HG03108 (cell line): ENCODE data around the gene EFHD1.

Source experiments
- ATAC-seq: cut with Tn5 transposase; IDR thresholded peaks from one replicate; pipeline ENCODE4 v1.9.1; 2021; ENCODE audit warnings: moderate library complexity; ENCODE audit not compliant: unreplicated experiment

The EFHD1 gene, protein sequence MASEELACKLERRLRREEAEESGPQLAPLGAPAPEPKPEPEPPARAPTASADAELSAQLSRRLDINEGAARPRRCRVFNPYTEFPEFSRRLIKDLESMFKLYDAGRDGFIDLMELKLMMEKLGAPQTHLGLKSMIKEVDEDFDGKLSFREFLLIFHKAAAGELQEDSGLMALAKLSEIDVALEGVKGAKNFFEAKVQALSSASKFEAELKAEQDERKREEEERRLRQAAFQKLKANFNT

DNA sequence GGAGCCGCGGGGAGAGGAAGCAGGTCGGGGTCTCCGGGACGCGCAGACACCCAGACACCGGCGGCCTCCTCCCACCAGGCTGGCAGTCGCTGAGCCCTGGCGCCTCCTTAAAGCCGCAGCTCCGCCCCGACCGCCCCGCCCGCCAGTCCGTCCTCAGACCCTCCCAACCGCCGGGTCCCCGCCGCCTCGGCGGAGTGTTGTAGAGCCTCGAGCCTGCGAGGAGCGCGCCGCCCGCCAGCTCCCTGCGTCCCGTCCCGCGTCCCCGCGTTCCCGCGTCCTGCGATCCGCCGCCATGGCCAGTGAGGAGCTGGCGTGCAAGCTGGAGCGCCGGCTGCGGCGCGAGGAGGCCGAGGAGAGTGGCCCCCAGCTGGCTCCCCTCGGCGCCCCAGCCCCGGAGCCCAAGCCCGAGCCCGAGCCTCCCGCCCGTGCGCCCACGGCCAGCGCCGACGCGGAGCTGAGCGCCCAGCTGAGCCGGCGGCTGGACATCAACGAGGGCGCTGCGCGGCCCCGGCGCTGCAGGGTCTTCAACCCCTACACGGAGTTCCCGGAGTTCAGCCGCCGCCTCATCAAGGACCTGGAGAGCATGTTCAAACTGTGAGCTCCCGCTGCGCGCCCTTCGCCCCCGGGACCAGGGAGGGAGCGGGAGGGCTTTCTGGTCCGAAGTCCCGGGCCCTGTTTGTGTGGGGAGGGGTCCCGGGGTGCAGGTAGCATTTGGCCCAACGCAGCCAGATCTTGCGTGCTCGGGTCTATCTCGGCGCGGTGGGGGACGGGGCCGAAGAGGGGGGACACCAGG lies at the start of gene EFHD1:
Gene EFHD1, plus strand, starts transcription at position 192 of the 793 bp plus-strand sequence. Its CDS starts 101 bp downstream, at position 293.
- no peak for ATAC-seq

DNA sequence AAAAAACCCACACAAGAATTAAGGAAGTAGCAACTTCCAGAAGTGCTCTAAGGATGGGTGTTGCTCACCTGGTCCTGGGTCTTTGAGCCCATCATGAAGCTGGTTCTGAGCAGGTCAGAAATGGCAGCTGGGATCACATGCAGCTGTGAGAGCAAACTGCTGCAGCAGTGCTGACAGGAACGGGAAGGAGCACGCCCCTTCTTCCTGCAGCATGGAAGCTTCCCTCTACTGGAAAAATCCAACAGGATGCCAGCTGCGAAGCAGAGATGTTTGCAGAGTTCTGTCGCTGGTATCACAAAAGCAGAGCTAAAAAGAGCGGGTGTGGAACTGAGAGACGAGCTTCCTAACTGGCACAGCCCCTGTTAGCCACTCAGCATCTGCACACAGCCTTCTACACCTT lies 49.2 kb upstream of the EFHD1 start:
- no peak for ATAC-seq

DNA sequence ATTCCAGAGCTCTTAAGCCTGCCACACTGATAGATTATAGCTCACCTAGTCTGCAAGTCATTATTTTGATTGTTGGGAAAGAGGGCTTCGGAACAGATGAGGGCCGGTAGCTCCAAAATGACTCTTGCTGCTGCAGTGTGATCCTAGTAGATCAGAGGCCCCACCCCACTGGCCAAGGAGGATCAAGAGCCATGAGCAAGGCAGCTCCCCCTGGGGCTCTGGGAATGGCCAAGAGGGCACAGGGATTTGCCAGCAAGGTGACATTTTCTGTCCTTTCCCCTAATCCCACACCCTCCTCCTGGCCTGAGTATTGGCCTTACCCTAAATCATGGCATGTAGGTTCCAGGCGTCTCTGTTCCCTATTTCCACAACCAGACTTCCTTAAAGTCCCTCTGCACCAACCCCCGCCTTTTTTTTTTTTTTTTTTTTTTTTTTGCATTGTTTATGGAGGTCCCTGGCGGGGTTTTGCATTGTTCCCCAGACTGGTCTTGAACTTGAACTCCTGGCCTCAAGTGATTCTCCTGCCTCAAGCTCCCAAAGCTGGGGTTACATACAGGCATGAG lies 46.4 kb upstream of the EFHD1 start:
- ATAC-seq, result no peak

DNA sequence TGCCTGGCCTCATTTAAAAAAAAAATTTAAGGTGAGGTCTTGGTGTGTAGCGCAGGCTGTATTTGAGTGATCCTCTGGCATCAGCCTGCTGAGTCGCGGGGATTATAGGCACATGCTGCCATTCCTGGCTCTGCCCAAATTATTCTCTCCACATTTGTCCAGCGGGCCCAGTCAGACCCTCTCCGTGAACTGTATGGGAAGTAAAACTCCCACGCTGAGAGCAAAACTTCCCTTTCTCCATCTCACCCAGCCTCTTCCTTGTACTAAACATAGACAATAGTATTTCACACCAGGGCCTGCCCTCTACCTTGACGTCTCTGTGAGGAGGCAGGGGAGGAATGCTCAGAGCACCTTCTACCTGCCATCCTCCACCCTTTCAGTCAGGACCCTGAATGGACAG lies 45.9 kb upstream of the EFHD1 start:
- no peak for ATAC-seq

DNA sequence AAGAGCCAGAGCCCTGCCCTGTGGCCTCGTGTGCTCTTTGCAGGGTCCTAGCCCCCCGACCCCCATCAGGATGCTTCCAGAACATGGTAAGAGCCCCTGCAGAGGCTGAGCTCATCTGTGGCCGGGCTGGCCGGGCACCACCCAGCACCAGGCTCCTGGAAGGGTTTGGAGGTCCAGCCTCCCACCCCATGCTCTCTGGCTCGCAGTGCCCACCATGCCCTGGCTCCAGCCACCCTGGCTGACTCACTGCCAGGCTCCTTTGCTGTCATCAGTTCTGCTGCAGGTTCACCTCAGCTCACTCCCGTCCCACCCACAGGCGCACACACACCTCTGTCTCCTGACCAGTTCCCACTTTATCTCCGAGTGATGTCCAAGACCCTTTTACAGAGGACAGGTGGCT lies 45.4 kb upstream of the EFHD1 start:
- no peak for ATAC-seq

DNA sequence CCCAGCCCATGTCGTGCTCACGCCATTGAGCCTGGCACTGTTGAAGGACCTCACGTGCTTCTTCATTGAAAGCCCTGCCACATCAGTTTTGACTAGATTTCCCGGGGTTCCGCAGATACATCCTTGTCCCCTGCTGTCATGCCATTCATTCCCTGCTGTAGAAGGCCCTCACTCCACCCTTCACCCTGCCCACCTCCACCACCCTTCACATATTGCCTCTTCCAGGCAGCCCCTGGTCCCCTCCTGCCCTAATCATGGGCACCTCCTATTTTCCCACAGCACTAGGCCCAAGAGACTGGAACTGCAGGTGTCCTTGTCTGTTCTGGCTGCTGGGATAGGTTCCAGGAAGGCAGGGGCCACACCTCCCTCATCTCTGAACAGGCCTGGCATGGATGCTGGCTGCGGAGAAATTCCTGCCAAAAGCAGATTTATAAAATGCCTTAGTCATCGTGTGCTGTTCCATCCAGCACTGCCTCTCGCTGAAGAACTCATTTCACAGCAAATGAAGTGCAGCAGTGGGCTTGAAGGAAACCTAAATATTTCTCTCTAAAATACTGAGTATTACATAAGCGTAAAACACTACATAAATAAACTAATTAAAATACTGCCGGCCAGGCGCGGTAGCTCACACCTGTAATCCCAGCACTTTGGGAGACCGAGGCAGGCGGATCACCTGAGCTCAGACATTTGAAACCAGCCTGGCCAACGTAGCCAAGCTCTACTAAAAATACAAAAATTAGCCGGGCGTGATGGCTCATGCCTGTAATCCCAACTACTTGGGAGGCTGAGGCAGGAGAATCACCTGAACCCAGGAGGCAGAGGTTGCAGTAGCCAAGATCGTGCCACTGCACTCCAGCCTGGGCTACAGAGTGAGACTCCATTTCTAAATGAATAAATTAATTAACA lies 44.5 kb upstream of the EFHD1 start:
- no peak for ATAC-seq

DNA sequence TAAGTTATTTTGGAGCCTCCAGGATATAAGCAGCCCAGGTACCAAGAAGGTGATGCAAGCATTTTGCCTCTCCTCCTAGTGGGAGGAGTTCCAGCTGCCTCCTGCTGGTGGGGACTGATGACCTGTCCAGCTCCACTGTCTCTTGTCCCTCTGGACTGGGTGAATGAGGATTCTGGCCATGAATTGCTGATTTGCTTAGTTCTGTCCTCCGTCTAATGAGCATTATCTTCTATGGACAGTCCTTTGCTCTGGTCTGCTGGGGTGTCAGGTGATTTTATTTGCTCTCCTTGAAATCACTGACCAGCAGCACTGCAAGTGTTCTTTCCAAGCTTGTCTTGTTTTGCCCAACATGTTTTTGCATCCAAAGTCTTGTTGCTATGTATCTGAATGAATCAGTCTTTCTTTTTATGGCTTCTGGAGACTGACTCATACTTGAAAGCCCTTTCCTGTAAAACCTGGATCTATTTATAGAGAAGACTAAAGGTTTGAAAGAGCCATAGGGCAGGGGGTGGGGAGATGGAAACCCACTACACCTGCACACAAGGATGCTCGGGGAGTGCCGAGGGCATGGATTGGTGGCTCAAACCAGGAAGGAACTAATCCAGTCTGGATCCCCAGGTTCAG lies 40.5 kb upstream of the EFHD1 start:
- ATAC-seq, result no peak

DNA sequence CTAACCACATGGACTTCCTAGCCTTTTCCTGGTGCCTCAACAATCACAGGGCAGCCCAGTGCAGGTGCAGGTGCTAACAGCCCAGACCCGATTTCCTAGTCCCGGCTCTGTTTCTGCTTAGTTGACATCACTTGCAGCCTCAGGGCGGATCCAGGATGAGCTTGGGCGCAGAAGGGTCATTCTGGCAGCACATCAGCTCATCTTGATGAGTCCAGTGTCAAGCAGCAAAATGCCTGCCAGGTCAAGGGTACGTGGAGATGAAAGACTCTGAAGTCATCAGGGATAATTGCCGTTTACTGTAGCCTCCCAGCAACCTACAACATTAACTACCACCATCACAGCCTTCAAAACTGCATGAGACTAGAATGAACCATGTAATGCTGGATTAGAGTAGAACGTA lies 39.4 kb upstream of the EFHD1 start:
- ATAC-seq, result no peak

DNA sequence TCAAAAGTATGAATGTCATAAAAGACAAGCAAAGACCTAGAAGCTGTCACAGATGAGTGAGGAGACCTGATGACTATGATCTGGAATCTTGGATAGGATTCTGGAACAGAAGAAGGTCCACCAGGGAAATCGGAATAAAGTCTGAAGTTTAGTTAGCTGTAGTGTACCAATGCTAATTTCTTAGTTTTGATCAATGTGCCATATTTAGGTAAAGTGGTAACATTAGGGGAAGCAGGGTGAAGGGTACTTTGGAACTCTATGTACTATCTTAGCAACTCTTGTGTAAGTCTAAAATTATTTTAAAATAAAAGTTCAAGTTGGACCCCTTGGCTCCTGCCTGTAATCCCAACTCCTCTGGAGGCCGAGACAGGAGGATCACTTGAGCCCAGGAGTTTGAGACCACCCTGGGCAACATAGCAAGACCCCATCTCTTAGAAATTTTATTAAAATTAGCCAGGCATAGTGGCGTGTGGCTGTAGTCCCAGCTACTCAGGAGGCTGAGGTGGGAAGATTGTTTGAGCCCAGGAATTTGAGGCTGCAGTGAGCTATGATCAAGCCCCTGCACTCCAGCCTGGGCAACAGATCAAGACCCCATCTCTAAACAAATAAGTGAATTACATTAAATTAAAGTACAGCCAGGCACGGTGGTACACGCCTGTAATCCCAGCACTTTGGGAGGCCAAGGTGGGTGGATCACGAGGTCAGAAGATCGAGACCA lies 35.9 kb upstream of the EFHD1 start:
- no peak for ATAC-seq

DNA sequence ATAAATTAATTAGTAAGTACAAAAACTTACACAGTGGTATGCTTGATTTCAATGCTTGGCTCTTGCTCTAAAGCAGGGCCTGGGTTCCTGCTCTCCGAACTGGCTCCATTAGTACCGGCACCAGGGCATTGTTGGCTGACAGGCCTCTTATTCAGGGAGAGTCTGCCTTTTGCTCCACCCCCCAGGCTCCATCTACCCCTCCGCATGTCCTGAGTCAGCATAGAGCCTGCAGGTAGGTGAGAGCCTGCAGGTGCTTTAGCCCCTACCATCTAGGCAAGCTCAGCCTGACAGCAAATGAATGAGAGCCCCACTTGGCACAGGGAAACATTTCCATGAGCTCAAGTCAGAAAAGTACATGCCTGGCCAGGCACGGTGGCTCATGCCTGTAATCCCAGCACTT lies 35.1 kb upstream of the EFHD1 start:
- no peak for ATAC-seq

DNA sequence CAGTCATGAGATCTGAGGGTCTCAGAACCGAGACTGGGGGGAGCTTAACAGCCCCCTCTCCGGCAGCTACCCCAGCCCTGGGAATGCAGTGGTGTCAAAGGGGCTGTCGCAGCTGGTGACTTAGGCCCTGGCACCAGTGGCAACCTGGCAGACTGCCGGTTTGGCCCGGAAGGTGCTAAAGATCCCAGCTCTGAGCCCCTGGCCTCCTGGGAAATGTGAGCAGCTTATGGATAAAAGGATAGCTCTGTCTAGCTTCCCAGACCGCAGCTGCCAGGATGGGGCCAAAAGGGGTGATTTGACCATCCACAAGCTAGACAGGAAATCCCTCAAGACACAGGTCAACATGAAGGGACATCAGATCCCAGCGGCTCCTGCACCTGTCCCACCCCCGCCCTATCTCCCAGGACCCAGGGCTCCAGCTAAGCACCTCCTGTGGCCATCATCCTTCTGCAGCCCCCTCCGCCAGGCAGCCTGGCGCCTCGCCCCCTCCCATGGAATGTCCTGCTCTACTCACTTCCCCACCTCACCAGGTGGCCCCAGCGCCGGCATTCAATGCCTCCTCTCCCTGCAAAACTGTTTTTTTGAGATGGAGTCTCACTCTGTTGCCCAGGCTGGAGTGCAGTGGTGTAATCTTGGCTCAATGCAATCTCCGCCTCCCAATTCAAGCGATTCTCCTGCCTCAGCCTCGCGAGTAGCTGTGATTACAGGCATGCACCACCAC lies 33.2 kb upstream of the EFHD1 start:
- no peak for ATAC-seq

DNA sequence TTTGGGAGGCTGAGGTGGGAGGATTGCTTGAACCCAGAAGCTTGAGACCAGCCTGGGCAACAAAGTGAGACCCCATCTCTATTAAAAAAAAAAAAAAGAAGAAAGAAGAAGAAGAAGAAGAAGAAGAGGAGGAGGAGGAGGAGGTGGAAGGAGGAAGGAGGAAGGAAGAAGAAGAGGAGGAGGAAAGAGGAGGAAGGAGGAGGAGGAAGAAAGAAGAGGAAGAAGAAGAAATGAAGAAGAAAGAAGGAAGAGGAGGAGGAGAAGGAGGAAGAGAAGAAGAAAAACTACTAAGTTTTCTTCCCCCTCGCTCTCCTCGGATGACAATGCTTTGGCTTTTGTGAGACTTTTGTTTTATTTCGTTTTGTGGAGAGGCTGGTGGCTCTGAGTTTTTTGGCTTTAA lies 30.1 kb upstream of the EFHD1 start:
- no peak for ATAC-seq

DNA sequence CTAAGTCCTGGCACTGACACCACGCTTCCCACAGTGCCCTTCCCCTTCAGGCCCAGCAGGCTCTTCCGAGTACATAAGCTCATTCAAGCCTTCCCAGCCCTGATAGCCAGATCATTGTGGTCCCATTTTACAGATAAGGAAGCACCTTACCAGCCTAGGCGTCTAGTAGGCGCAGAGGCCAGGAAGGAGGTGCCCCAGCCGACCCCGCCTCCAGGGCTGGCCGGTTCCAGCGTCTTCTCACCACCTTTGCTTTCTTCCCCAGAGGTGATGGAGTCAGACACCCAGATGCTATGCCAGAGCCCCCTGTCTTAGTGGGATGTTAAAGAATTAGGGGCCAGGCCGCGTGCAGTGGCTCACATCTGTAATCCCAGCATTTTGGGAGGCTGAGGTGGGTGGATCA lies 28.9 kb upstream of the EFHD1 start:
- ATAC-seq, result no peak

DNA sequence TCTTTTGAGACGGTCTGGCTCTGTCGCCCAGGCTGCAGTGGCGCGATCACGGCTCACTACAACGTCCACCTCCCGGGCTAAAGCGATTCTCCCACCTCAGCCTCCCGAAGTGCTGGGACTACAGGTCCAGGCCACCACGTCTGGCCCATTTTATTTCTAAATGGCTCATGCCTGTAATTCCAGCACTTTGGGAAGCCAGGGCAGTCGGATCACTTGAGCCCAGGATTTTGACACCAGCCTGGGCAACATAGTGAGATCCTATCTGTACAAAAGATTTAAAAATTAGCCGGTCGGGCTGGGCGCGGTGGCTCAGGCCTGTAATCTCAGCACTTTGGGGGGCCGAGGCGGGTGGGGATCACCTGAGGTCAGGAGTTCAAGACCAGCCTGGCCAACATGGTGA lies 26.4 kb upstream of the EFHD1 start:
- ATAC-seq, result no peak

DNA sequence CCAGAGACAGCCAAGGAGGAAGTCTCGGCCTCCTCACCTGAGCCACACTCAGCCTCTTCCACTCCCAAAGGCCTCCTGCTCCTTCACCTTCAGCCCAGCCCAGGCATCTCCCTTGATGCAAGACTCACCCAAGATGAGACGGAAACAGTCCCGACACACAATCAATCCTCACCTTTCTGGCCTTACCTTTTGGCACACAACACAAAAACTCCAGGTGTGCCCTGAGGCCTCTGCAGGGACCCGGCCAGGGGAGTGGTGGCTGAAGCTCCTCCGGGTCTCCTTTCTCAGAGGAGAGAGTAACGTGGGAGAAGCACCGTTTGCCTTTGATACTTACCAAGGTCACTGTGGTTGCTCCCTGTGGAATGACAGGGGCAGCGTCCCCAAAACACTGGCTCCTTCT lies 23.8 kb upstream of the EFHD1 start:
- no peak for ATAC-seq

DNA sequence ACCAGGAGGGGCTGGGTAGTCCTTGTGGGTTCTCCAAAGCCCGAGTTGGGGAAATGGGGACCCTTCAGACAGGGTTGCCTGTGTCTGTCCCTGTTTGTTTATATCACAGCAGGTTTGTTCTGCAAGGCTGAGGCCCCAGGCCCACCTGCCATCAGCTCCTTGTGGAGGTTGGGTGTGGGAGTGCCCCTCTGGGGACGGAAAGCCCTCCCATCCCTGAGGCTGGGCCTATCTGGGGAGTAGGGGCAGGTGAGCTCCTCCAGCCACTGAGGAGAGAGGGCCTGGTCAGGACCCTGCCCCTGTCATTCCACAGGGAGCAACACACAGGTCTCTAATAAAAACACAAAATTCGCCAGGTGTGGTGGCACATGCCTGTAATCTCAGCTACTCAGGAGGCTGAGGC lies 23.3 kb upstream of the EFHD1 start:
- no peak for ATAC-seq

DNA sequence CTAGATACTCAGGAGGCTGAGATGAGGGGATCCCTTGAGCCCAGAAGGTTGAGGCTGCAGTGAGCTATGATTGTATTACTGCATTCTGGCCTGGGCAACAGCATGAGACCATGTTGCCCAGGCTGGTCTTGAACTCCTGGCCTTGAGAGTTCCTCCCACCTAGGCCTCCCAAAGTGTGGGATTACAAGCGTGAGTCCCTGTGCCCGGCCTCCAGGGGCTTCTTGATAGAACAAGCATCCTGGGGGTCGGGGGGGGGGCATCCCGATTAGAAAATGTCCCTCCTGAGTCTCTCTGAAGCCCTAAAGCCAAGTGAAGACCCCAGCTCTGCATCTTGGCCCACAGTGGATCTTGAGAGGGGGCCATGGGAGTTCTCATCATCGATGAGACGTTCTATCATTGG lies 22.3 kb upstream of the EFHD1 start:
- no peak for ATAC-seq

DNA sequence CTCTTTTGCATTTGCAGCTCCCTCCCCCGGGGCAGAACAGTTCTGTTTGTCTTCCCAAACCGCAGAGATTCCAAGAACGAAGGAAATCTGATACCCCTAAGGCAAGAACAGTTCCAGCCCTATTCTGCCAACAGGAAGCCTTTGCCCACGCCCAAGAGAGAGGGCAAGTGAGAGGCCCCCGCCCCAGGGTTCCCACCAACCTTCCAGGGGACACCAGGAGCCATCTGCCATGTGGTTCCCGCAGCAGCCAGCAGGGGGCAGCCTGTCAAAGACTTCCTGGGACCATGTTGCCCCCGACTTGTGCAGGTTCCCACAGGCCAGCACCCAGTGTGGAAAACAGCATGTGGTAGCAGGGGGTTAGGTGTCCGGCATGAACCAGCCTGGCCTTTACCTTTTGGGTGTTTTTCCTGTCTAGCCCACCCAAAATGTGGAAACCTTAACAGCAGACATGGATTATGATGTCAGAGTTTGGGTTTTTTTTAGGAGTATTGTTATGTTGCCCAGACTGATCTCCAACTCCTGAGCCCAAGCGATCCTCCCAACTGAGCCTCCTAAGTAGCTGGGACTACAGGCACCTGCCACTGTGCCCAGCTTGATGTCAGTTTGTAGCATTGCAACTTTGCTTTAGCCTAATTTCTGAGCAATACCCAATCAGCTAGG lies 21.7 kb upstream of the EFHD1 start:
- no peak for ATAC-seq

DNA sequence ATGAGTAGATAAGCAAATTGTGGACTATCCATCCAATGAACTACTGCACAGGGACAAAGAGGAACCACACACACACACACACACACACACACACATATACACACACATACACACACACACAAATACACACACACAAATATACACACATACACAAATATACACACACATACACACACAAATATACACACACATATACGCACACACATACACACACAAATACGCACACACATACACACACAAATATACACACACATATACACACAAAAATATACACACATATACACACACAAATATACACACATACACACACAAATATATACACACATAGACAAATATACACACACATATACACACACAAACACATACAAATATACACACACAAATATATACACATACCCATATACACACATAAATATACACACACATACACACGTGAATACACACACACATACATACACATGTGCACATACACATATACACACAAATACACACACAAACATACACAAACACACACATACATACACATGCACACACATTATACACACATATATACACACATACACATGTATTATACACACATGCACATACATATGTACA lies 19.8 kb upstream of the EFHD1 start:
- no peak for ATAC-seq
